DMS53 treated with DMSO at 0.1 percent for 48 hours (cell line): ENCODE results near the gene CRISP3.
"Not testable (repeated sequence)": the region's sequence is repeated elsewhere in the genome, so short reads cannot be mapped to it uniquely, and the experiment has no call there.

Source experiments
- DNase-seq: peaks from one replicate; lab custom pipeline; 2025; ENCODE audit not compliant: unreplicated experiment; lab: John Stamatoyannopoulos, UW

The CRISP3 gene

GRCh38 chr6:49744259-49744658 is at the start of gene CRISP3:
TSS of gene CRISP3 (minus strand) at chr6:49744388. CDS start at chr6:49744367, 21 bp downstream.
- DNase-seq = peak; percentile 86

- DNase-seq = no peak
These were observed 46.2 kb upstream of the CRISP3 start for GRCh38 chr6:49790341-49790740.

- DNase-seq = no peak
These were observed 43.0 kb upstream of the CRISP3 start, which contains the start of gene PGK2 for GRCh38 chr6:49787176-49787575. TSS of gene PGK2 (minus strand) at chr6:49787285. CDS start at chr6:49787187, 98 bp downstream.

- DNase-seq = no peak
These were observed 40.1 kb upstream of the CRISP3 start for GRCh38 chr6:49784272-49784671.

GRCh38 chr6:49782725-49783124 is 38.5 kb upstream of the CRISP3 start:
- DNase-seq = no peak

GRCh38 chr6:49782293-49782692 is 38.1 kb upstream of the CRISP3 start:
- no peak for DNase-seq

- no peak for DNase-seq
These were observed 32.3 kb upstream of the CRISP3 start for GRCh38 chr6:49776444-49776843.

GRCh38 chr6:49775043-49775442 is 30.9 kb upstream of the CRISP3 start:
- DNase-seq = no peak

- DNase-seq = no peak
These were observed 28.1 kb upstream of the CRISP3 start for GRCh38 chr6:49772285-49772684.

- DNase-seq = no peak
These were observed 22.6 kb upstream of the CRISP3 start for GRCh38 chr6:49766762-49767161.

GRCh38 chr6:49764571-49765236 is 20.5 kb upstream of the CRISP3 start:
- no peak for DNase-seq

- no peak for DNase-seq
These were observed 759 bp downstream of the CRISP3 start for GRCh38 chr6:49743429-49743828.

- peak; percentile 7 for DNase-seq
These were observed 4.8 kb downstream of the CRISP3 start for GRCh38 chr6:49739423-49739822.

GRCh38 chr6:49736017-49736508 is 8.1 kb downstream of the CRISP3 start:
- DNase-seq = no peak

GRCh38 chr6:49733680-49734079 is 10.5 kb downstream of the CRISP3 start:
- DNase-seq = no peak

GRCh38 chr6:49732781-49733180 is 11.4 kb downstream of the CRISP3 start:
- DNase-seq = no peak

GRCh38 chr6:49730251-49730650 is 13.9 kb downstream of the CRISP3 start:
- DNase-seq = no peak

- DNase-seq = not testable (repeated sequence)
These were observed 20.3 kb downstream of the CRISP3 start for GRCh38 chr6:49723917-49724316.

GRCh38 chr6:49721297-49721696 is 22.9 kb downstream of the CRISP3 start:
- no peak for DNase-seq

GRCh38 chr6:49720372-49720771 is 23.8 kb downstream of the CRISP3 start:
- no peak for DNase-seq

GRCh38 chr6:49713346-49713745 is 30.8 kb downstream of the CRISP3 start, which contains the start of gene CRISP2:
TSS of gene CRISP2 (minus strand) at chr6:49713543. CDS start at chr6:49709196, 4,347 bp downstream.
- peak; percentile 35 for DNase-seq

- DNase-seq = no peak
These were observed 45.7 kb downstream of the CRISP3 start for GRCh38 chr6:49698478-49698877.

- no peak for DNase-seq
These were observed 50.7 kb downstream of the CRISP3 start for GRCh38 chr6:49693512-49693911.
